GM19240 (cell line): ENCODE data around the gene RBM25.
A peak's percentile ranks its signal among the peaks of the same experiment; 100 is the strongest.
"Not testable (repeated sequence)": the region's sequence is repeated elsewhere in the genome, so short reads cannot be mapped to it uniquely, and the experiment has no call there.

Experiments
- DNase-seq: peaks from one replicate; pipeline ENCODE4 v3.0.0; 2011; ENCODE audit warnings: low spot score; ENCODE audit not compliant: insufficient read length

The RBM25 gene

GRCh38 chr14:73058224-73058921 lies at the start of gene RBM25:
Gene RBM25 (plus strand): TSS chr14:73058534. CDS start chr14:73071642, 13,108 bp downstream.
- peak; percentile 86 for DNase-seq

- not testable (repeated sequence) for DNase-seq
Observed at GRCh38 chr14:73011189-73011588, 47.1 kb upstream of the RBM25 start.

DNA sequence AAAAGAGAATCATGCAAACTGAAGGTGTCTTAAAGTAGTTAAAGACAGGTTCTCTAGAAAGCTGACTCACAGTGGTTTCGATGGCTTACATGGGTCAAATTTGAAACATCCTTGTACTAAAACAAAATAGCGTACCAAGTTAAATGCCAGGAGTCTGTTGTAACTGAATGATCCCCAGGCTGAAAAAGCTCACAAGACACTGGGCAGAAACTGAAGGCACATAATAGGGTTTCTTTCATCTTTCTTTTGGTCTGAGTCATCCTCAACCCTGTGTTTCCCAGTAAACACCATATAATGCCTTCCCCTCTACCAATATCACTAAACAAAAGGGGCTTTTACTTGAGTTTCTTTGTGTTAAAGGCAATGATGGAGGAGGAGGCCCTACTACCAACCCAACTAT lies 44.2 kb upstream of the RBM25 start:
- DNase-seq, result peak; percentile 27

DNA sequence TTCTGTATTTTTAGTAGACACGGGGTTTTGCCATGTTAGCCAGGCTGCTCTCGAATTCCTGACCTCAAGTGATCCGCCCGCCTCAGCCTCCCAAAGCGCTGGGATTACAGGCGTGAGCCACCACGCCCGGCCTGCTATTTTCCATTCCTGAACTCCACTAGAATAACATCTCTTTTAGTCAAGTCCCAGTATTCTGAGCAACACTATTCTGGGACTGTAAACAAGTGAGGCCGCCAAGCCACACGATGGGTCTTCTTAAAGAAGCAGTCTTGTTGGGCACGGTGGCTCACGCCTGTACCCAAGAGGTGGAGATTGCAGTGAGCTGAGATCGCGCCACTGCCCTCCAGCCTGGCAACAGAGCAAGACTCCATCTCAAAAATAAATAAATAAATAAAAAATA lies 42.8 kb upstream of the RBM25 start:
- not testable (repeated sequence) for DNase-seq

GRCh38 chr14:73016011-73016410 lies 42.3 kb upstream of the RBM25 start:
- not testable (repeated sequence) for DNase-seq

DNA sequence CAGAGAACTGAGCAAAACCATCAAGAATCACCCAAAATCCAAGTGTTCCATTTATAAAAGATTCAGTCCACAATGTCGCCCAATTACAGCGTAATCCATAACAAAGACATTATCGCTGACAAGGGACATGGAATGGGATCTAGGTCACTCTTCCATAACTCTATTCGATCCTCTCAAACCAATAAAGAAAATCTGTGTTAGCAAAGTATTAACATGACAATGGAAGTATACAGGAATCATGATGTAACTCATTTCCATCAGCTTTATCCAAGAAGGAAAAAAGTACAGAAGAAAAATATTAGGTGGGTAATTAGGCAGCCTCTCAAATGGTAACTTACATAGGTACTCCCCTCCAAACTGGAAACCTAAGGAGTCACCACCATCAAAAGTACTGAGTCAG lies 36.3 kb upstream of the RBM25 start:
- DNase-seq, result no peak

GRCh38 chr14:73025544-73025943 lies 32.8 kb upstream of the RBM25 start:
- DNase-seq, result no peak

GRCh38 chr14:73026243-73026844 lies 32.0 kb upstream of the RBM25 start:
- DNase-seq, result no peak

DNA sequence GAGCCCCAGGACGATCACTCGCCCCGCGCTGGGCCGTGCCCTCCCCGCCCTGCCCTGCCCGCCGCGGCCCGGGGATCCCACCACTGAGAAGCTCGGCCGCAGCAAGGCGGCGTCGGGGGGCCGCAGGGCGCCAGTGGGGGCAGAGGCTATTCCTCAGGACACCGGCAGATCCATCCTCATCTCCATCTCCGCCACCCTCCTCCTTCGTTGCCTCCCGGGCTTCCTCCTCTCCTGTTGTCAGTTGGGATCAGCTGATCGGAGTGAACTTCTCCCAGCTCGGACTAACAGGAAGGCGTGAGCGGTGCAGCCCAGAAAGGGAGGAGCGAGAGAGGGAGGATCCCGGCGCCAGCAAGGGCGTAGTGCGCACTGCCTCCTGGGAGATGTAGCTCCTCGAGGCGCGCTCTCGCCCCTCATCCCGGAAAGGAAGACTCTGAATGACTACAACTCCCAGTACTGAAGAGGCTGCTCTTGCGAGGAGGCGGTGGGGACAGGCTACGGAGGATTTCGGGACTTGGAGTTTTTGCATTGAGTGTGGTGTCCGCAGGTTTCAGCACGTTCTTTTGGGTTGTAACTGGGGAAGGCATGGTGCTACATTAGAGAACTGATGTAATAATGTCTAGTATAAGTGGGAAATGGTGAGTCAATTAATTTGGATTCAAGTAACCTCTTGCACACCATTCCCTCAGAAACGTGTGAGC lies 31.3 kb upstream of the RBM25 start, which contains the start of gene ZFYVE1:
Gene ZFYVE1, minus strand, starts transcription at position 262 of the 698 bp plus-strand sequence. CDS start 2,598 bp downstream, outside the sequence.
- peak; percentile 97 for DNase-seq

DNA sequence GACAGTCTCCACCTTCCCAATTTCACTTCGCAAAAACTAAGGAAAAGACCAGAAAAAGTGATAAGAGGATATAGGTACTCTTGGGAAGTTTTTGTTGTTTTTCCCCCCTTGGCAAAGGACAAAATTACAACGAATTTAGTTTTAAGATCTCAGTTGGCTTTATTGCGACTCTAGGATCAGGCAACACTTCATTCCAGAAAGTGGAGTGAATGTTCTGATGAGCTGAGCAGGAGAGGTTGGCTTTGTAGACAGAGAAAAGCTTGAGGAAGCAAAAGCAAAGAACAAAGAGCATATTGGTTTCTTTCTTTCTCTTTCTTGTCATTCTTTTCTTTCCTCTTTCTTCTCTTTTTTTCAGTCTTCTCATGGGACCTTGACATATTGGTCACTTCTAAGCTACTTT lies 30.8 kb upstream of the RBM25 start:
- DNase-seq, result no peak

- no peak for DNase-seq
Observed at GRCh38 chr14:73027984-73028383, 30.4 kb upstream of the RBM25 start.

DNA sequence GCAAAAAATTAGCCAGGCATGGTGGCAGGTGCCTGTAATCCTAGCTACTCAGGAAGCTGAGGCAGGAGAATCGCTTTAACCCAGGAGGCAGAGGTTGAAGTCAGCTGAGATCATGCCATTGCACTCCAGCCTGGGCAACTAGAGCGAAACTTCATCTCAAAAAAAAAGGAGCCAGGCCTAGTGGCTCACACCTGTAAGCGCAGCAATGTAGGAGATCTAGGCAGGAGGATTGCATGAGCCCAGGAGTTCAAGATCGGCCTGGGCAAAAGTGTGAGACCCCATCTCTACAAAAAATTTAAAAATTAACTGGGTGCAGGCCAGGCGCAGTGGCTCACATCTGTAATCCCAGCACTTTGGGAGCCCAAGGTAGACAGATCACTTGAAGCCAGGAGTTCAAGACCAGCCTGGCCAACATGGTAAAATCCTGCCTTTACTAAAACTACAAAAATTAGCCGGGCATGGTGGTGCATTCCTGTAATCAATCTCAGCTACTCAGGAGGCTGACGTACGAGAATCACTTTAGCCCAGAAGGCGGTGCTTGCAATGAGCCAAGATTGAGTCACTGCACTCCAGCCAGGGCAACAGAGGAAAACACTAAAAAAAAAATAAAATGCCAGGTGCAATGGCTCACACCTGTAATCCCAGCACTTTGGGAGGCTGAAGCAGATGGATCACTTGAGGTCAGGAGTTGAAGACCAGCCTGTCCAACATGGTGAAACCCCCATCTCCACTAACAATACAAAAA lies 21.5 kb upstream of the RBM25 start:
- not testable (repeated sequence) for DNase-seq

DNA sequence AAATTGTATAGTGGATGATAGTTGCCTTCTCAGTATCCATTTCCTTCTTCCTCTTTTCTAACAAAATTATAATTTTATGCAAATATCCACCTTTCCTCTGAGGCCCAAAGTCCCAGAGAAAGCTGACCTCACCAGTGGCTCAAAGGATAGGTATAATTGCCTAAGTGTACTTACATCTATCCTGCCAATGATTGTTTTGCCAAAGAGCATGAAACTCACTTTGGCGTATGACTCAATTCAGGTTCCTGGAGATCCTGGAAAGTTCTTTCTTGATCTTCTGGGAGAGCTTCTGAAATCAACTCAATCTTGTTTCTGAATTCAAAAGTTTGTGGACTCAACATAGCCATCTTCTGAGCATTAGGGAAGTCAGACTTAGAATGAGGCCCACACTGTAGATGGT lies 10.5 kb upstream of the RBM25 start:
- no peak for DNase-seq

DNA sequence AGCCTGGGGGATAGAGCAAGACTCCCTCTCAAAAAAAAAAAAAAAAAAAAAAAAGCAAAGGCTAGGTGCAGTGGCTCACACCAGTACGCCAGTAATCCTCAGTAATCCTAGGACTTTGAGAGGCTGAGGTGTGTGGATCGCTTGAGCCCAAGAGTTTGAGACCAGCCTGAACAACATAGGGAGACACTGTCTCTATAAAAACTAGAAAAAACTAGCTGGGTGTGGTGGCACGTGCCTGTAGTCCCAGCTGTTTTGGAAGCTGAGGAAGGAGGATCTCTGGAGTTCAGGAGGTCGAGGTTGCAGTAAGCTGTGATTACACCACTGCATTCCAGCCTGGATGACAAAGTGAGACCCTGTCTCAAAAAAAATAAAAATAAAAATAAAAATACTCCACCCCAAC lies 8.9 kb upstream of the RBM25 start:
- DNase-seq, result no peak

GRCh38 chr14:73055251-73055650 lies 3.1 kb upstream of the RBM25 start:
- DNase-seq, result no peak

- no peak for DNase-seq
Observed at GRCh38 chr14:73057944-73058223, 450 bp upstream of the RBM25 start.

GRCh38 chr14:73058922-73059673 lies 764 bp downstream of the RBM25 start:
- no peak for DNase-seq

- DNase-seq, result no peak
Observed at GRCh38 chr14:73069585-73069984, 11.3 kb downstream of the RBM25 start.

DNA sequence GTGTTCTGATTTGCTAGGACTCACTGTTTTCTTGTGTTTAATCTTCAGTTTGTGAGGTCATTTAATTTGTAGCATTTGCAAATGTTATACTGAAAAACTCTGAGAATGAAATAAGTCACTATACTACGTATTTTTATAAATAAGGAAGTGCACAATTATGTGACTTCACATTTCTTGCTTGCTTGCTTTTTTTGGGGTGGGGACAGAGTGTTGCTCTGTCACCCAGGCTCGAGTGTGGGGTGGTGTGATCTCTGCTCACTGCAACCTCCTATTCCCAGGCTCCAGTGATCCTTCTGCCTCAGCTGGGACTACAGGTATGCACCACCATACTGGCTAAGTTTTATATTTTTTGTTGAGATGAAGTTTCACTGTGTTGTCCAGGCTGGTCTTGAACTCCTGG lies 32.7 kb downstream of the RBM25 start:
- no peak for DNase-seq

GRCh38 chr14:73097421-73097820 lies 39.1 kb downstream of the RBM25 start:
- no peak for DNase-seq

DNA sequence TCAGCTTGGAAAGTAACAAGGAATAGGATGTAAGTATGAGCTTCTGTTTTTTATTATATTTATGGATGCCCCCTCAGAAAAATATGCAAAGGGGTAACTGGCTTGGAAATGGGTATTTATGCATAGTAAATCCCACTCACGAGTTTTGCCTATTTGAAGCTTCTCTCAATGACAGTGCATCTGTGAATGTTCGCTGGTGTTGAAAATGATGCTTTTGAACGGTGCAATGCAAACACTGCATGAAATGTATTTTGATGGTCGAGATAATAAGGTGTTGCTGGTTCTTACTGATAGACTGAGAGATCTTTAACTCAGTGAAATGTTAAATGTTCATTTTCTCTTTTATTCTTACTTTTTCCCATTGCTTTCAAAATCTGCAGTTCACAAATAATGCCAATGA lies 42.0 kb downstream of the RBM25 start:
- DNase-seq, result no peak
